ENCODE measurements around the gene NAA80.

The NAA80 gene

GRCh38 chr3:50327943-50328691 is 28.9 kb upstream of the NAA80 start, which contains the start of gene TUSC2:
TUSC2 (minus strand) TSS chr3:50328223; CDS start chr3:50328099, 124 bp downstream.
- peak; percentile 100 for DNase-seq (ENCODE audit: insufficient read length, low spot score)
- no peak for FAIRE-seq
- TF ChIP-seq CTCF (IDR thresholded peaks at IDR 0.05; ENCODE audit: insufficient read depth, missing control alignments), result no peak

- FAIRE-seq (no peak), DNase-seq (ENCODE audit: insufficient read length, low spot score) (no peak)
- TF ChIP-seq CTCF (IDR thresholded peaks at IDR 0.05; ENCODE audit: insufficient read depth, missing control alignments), result no peak
These were observed 27.9 kb upstream of the NAA80 start for GRCh38 chr3:50327129-50327528.

- DNase-seq (ENCODE audit: insufficient read length, low spot score) (no peak), FAIRE-seq (no peak)
- TF ChIP-seq CTCF (IDR thresholded peaks at IDR 0.05; ENCODE audit: insufficient read depth, missing control alignments), result no peak
These were observed 27.0 kb upstream of the NAA80 start for GRCh38 chr3:50326182-50326541.

GRCh38 chr3:50325497-50326181 is 26.4 kb upstream of the NAA80 start:
- no peak for TF ChIP-seq CTCF (IDR thresholded peaks at IDR 0.05; ENCODE audit: insufficient read depth, missing control alignments)
- DNase-seq (ENCODE audit: insufficient read length, low spot score), result no peak
- FAIRE-seq, result no peak

GRCh38 chr3:50325113-50325480 is 25.9 kb upstream of the NAA80 start:
- FAIRE-seq (no peak), DNase-seq (ENCODE audit: insufficient read length, low spot score) (no peak)
- TF ChIP-seq CTCF (IDR thresholded peaks at IDR 0.05; ENCODE audit: insufficient read depth, missing control alignments), result no peak

GRCh38 chr3:50324351-50325112 is 25.3 kb upstream of the NAA80 start:
- FAIRE-seq (no peak), DNase-seq (ENCODE audit: insufficient read length, low spot score) (peak; percentile 77)
- TF ChIP-seq CTCF (IDR thresholded peaks at IDR 0.05; ENCODE audit: insufficient read depth, missing control alignments), result peak; percentile 68

Data from D721Med (cell line).